Trophoblast cell (in vitro differentiated cells and primary cell): Measurements from ENCODE around the gene CDC6.
A peak's percentile ranks its signal among the peaks of the same experiment; 100 is the strongest.

ENCODE experiments used
- DNase-seq, 2 donors: peaks; one replicate each; pipeline ENCODE4 v3.0.0-alpha.2; 2016
- H2AFZ ChIP-seq: 2 replicates; pipeline ENCODE4 v1.6.1; 2013; ENCODE audit warnings: low read length, moderate library complexity, mild to moderate bottlenecking; ENCODE audit not compliant: insufficient read depth, poor library complexity
- H2AK5ac ChIP-seq: 2 replicates; pipeline ENCODE4 v1.6.1; 2013; ENCODE audit warnings: mild to moderate bottlenecking, low read length
- H2BK120ac ChIP-seq: 2 replicates; pipeline ENCODE4 v1.6.1; 2013; ENCODE audit warnings: low read length, mild to moderate bottlenecking, moderate library complexity; ENCODE audit not compliant: insufficient read depth, poor library complexity
- H2BK12ac ChIP-seq: 2 replicates; pipeline ENCODE4 v1.6.1; 2013; ENCODE audit warnings: mild to moderate bottlenecking, low read length, moderate library complexity
- H2BK5ac ChIP-seq: 2 replicates; pipeline ENCODE4 v1.6.1; 2013; ENCODE audit warnings: low read length, low read depth, moderate library complexity, mild to moderate bottlenecking; ENCODE audit not compliant: poor library complexity
- H3K14ac ChIP-seq: 2 replicates; pipeline ENCODE4 v1.6.1; 2013; ENCODE audit warnings: mild to moderate bottlenecking, low read length
- H3K18ac ChIP-seq: 2 replicates; pipeline ENCODE4 v1.6.1; 2013; ENCODE audit warnings: mild to moderate bottlenecking, low read length
- H3K23ac ChIP-seq: 2 replicates; pipeline ENCODE4 v1.6.1; 2013; ENCODE audit warnings: low read length
- H3K27ac ChIP-seq: 2 replicates; pipeline ENCODE4 v1.5.1; 2013; ENCODE audit warnings: low read depth, mild to moderate bottlenecking, inconsistent platforms, low read length, moderate library complexity
- H3K27me3 ChIP-seq: 2 replicates; pipeline ENCODE4 v1.6.1; 2013; ENCODE audit warnings: inconsistent platforms, mild to moderate bottlenecking, low read length, moderate library complexity; ENCODE audit not compliant: insufficient read depth
- H3K36me3 ChIP-seq, 2 experiments: 1 replicate in 1 of 2; 2 replicates in 1 of 2; pipeline ENCODE4 v1.6.1; 2013; ENCODE audit warnings: low read length in 2 of 2, mild to moderate bottlenecking in 2 of 2, moderate library complexity in 1 of 2; ENCODE audit not compliant: insufficient read depth in 2 of 2, control insufficient read depth in 1 of 2
- H3K4ac ChIP-seq: 2 replicates; pipeline ENCODE4 v1.6.1; 2013; ENCODE audit warnings: low read depth, mild to moderate bottlenecking, low read length, moderate library complexity
- H3K4me1 ChIP-seq, 2 experiments: 1 replicate in 1 of 2; 2 replicates in 1 of 2; pipeline ENCODE4 v1.6.1; 2013; ENCODE audit warnings: low read length in 2 of 2, mild to moderate bottlenecking in 2 of 2, moderate library complexity in 1 of 2; ENCODE audit not compliant: insufficient read depth in 2 of 2, control insufficient read depth in 1 of 2
- H3K4me2 ChIP-seq: 2 replicates; pipeline ENCODE4 v1.6.1; 2013; ENCODE audit warnings: inconsistent platforms, mild to moderate bottlenecking, low read length, moderate library complexity
- H3K4me3 ChIP-seq: 2 replicates; pipeline ENCODE4 v1.5.1; 2013; ENCODE audit warnings: mild to moderate bottlenecking, low read depth, low read length, inconsistent platforms
- H3K79me1 ChIP-seq: one replicate; pipeline ENCODE4 v1.6.1; 2013; ENCODE audit warnings: low read length
- H3K79me2 ChIP-seq: 2 replicates; pipeline ENCODE4 v1.6.1; 2013; ENCODE audit warnings: low read length, mild to moderate bottlenecking; ENCODE audit not compliant: control insufficient read depth, insufficient read depth, poor library complexity
- H3K9ac ChIP-seq: 2 replicates; pipeline ENCODE4 v1.6.1; 2013; ENCODE audit warnings: mild to moderate bottlenecking, low read length
- H3K9me3 ChIP-seq: 2 replicates; pipeline ENCODE4 v1.6.1; 2013; ENCODE audit warnings: low read depth, mild to moderate bottlenecking, control low read depth, inconsistent platforms, low read length; ENCODE audit not compliant: insufficient read depth
- H4K12ac ChIP-seq: 2 replicates; pipeline ENCODE4 v1.6.1; 2013; ENCODE audit warnings: low read depth, mild to moderate bottlenecking, low read length, moderate library complexity
- H4K8ac ChIP-seq: 2 replicates; pipeline ENCODE4 v1.6.1; 2013; ENCODE audit warnings: low read depth, mild to moderate bottlenecking, low read length, moderate library complexity
- H4K91ac ChIP-seq: one replicate; pipeline ENCODE4 v1.6.1; 2013; ENCODE audit warnings: low read depth, mild to moderate bottlenecking, low read length, moderate library complexity
- WGBS: extraction: QIAGEN DNeasy Blood & Tissue Kit; methylation state at CpG from one replicate; pipeline ENCODE4 v1.1.7; 2013; ENCODE audit warnings: missing lambda C conversion rate; ENCODE audit not compliant: insufficient read length, insufficient coverage; ENCODE audit errors: extremely low coverage; 5-methylcytosine and 5-hydroxymethylcytosine counted together

CDC6 gene

GRCh38 chr17:40348562-40349476, 61.1 kb downstream of the CDC6 start:
- H3K18ac ChIP-seq: no peak overlapping the region
- H2BK120ac ChIP-seq: no peak overlapping the region
- no peak overlapping the region for H4K91ac ChIP-seq
- no peak overlapping the region for H3K9ac ChIP-seq
- no peak overlapping the region for H4K12ac ChIP-seq
- DNase-seq: no peak
- H2BK5ac ChIP-seq: no peak overlapping the region
- no CpG with 5 or more reads among the region's 17 CpGs for WGBS
- no peak overlapping the region for H3K4me2 ChIP-seq
- H2BK12ac ChIP-seq: no peak overlapping the region
- peaks cover 29 to 43% of the 10 kb centered on the region in 2 experiments for H3K4me1 ChIP-seq
- H3K27ac ChIP-seq: no peak overlapping the region
- no peaks in the 10 kb centered on the region for H3K9me3 ChIP-seq
- H3K79me1 ChIP-seq: peaks cover 14% of the 10 kb centered on the region
- no peak overlapping the region for H3K23ac ChIP-seq
- peaks cover 2% of the 10 kb centered on the region for H3K79me2 ChIP-seq
- H3K14ac ChIP-seq: no peak overlapping the region
- H3K4ac ChIP-seq: no peak overlapping the region
- H3K4me3 ChIP-seq: no peak overlapping the region
- no peak overlapping the region for H2AK5ac ChIP-seq
- H2AFZ ChIP-seq: no peak overlapping the region
- no peaks in the 10 kb centered on the region for H3K27me3 ChIP-seq
- H4K8ac ChIP-seq: no peak overlapping the region
- peaks cover 34 to 38% of the 10 kb centered on the region in 2 experiments for H3K36me3 ChIP-seq

- no peak overlapping the region for H4K91ac ChIP-seq
- H3K23ac ChIP-seq: no peak overlapping the region
- H3K4me1 ChIP-seq: peaks cover 22 to 36% of the 10 kb centered on the region in 2 experiments
- no peak overlapping the region for H2AFZ ChIP-seq
- peaks cover 10% of the 10 kb centered on the region for H3K79me1 ChIP-seq
- no peaks in the 10 kb centered on the region for H3K27me3 ChIP-seq
- no peak overlapping the region for H2AK5ac ChIP-seq
- H3K9me3 ChIP-seq: no peaks in the 10 kb centered on the region
- H3K4ac ChIP-seq: no peak overlapping the region
- no peak overlapping the region for H3K4me3 ChIP-seq
- WGBS: no CpG with 5 or more reads among the region's 10 CpGs
- peaks cover 2% of the 10 kb centered on the region for H3K79me2 ChIP-seq
- H3K36me3 ChIP-seq: peaks cover 40 to 43% of the 10 kb centered on the region in 2 experiments
- no peak overlapping the region for H3K9ac ChIP-seq
- H2BK5ac ChIP-seq: no peak overlapping the region
- H3K27ac ChIP-seq: no peak overlapping the region
- no peak overlapping the region for H3K4me2 ChIP-seq
- no peak overlapping the region for H3K14ac ChIP-seq
- H3K18ac ChIP-seq: no peak overlapping the region
- H4K12ac ChIP-seq: no peak overlapping the region
- DNase-seq: peak; percentile 36 to 53
- H4K8ac ChIP-seq: no peak overlapping the region
- H2BK12ac ChIP-seq: no peak overlapping the region
- no peak overlapping the region for H2BK120ac ChIP-seq
These were observed 61.8 kb downstream of the CDC6 start for GRCh38 chr17:40349477-40349894.

- no peaks in the 10 kb centered on the region for H3K27me3 ChIP-seq
- WGBS: no CpG with 5 or more reads among the region's 19 CpGs
- no peak overlapping the region for H3K14ac ChIP-seq
- no peak overlapping the region for H2BK12ac ChIP-seq
- H3K4ac ChIP-seq: no peak overlapping the region
- no peak overlapping the region for H3K23ac ChIP-seq
- H2BK5ac ChIP-seq: no peak overlapping the region
- H3K36me3 ChIP-seq: peaks cover 43 to 44% of the 10 kb centered on the region in 2 experiments
- peaks cover 5% of the 10 kb centered on the region for H3K79me1 ChIP-seq
- no peak overlapping the region for H4K12ac ChIP-seq
- no peak overlapping the region for H4K91ac ChIP-seq
- H3K9me3 ChIP-seq: no peaks in the 10 kb centered on the region
- no peak overlapping the region for H4K8ac ChIP-seq
- no peak overlapping the region for H2BK120ac ChIP-seq
- no peak overlapping the region for H3K9ac ChIP-seq
- H3K4me1 ChIP-seq: peaks cover 16 to 31% of the 10 kb centered on the region in 2 experiments
- DNase-seq: no peak
- no peak overlapping the region for H3K4me3 ChIP-seq
- no peak overlapping the region for H2AFZ ChIP-seq
- no peak overlapping the region for H3K4me2 ChIP-seq
- no peak overlapping the region for H2AK5ac ChIP-seq
- H3K18ac ChIP-seq: no peak overlapping the region
- H3K27ac ChIP-seq: no peak overlapping the region
- peaks cover 2% of the 10 kb centered on the region for H3K79me2 ChIP-seq
These were observed 62.4 kb downstream of the CDC6 start for GRCh38 chr17:40349895-40350688.

- no peak overlapping the region for H3K23ac ChIP-seq
- no peak overlapping the region for H3K4ac ChIP-seq
- H3K9ac ChIP-seq: no peak overlapping the region
- no peak overlapping the region for H2BK120ac ChIP-seq
- H2AK5ac ChIP-seq: no peak overlapping the region
- H3K36me3 ChIP-seq: peaks cover 49 to 52% of the 10 kb centered on the region in 2 experiments
- no peak overlapping the region for H3K14ac ChIP-seq
- H3K79me1 ChIP-seq: no peaks in the 10 kb centered on the region
- H3K9me3 ChIP-seq: no peaks in the 10 kb centered on the region
- peaks cover 13 to 27% of the 10 kb centered on the region in 2 experiments for H3K4me1 ChIP-seq
- no peak overlapping the region for H3K4me3 ChIP-seq
- H4K12ac ChIP-seq: no peak overlapping the region
- no peak overlapping the region for H2BK12ac ChIP-seq
- no peak overlapping the region for H3K4me2 ChIP-seq
- H4K91ac ChIP-seq: no peak overlapping the region
- no peak overlapping the region for H4K8ac ChIP-seq
- DNase-seq: no peak
- H3K27ac ChIP-seq: no peak overlapping the region
- no peaks in the 10 kb centered on the region for H3K79me2 ChIP-seq
- WGBS: no CpG with 5 or more reads among the region's 17 CpGs
- H2AFZ ChIP-seq: no peak overlapping the region
- H3K27me3 ChIP-seq: no peaks in the 10 kb centered on the region
- H2BK5ac ChIP-seq: no peak overlapping the region
- H3K18ac ChIP-seq: no peak overlapping the region
These were observed 63.1 kb downstream of the CDC6 start for GRCh38 chr17:40350689-40351358.
